ENCODE data around the gene TADA2A.

GRCh38 chr17:37463039-37463438 lies 56.4 kb downstream of the TADA2A start:
- no peak for TF ChIP-seq CTCF (IDR thresholded peaks at IDR 0.05; ENCODE audit: low read depth, low read length)
- TF ChIP-seq EZH2phosphoT487 (IDR thresholded peaks at IDR 0.05; ENCODE audit: low read depth): no peak
